Dermis microvascular lymphatic vessel endothelial cell (primary cell): ENCODE data around the gene MOV10L1. TPM values are rescaled to one million over a fixed set of nuclear protein-coding genes. Genes with fewer than 3 reads are reported as not detected.

Experiments
- DNase-seq, 2 donors: peaks; one replicate each; pipeline versions ENCODE4 v3.0.0 to v3.0.0-alpha.2; 2010; ENCODE audit warnings: low read depth in 2 of 2
- total RNA-seq: library from RNA; depleted of rRNA; stranded (reverse); fragments of >200 nt; gene quantifications from 2 replicates; pipeline ENCODE4 v1.2.1, GENCODE V29; 2014

The MOV10L1 gene
- total RNA-seq, 1 donor from 2014 or later = 22.7 TPM

GRCh38 chr22:50188356-50188755 is 98.5 kb downstream of the MOV10L1 start:
- DNase-seq = no peak

GRCh38 chr22:50189184-50189848 is 99.5 kb downstream of the MOV10L1 start:
- DNase-seq = no peak

DNA sequence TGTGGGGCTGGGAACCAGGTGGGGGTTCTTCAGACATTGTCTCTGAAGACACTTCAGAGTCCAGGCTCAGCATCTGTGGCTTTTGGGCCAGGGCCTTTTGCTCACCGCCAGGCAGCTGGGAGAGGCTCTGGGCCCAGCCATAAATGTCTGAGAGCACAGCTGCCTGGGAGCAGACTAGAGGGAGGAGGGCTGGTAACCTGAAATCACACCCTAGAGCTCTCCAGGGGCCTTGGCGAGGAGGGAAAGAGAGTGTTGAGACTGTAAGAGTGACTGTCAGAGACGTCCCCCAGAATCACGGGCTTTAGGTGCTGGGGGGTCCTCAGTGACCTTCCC is 100.0 kb downstream of the MOV10L1 start:
- no peak for DNase-seq

DNA sequence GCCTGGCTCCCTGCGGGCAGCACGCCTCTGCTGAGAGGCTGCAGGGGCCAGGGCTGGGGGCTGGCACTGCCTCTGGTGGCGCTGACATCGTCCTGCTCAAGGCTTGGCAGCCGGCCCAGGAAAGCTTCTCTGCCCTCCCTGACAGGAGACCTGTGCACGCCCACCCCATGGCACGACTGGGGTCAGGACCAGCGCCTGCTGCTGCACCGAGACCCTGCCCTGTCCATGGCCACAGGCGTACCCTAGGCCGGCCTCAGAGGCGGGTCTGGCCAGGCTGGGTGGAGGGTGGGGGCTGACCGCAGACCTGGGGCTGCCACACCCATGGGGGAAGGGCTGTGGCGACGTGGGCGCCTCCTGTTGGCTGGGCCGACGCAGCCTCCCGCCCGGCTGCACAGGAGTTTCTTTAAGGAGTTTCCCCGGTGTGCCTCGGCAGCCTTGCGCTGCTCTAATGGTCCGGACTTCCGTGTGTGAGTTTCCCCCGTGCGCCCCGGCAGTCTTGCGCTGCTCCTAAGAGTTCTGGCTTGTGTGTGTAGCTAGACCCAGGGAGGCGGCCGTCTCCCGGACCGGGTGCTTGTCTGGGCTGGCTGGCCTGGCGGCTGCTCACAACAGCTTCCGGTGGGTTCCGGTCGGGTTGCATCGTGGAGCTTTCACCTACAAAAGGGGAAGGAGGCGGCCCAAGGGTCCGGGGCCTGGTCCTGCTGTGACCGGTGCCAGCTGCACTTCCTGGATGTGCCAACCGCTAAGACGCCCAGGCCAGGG is 100.6 kb downstream of the MOV10L1 start:
- peak in 1 of 2 donors; percentile 70 for DNase-seq

DNA sequence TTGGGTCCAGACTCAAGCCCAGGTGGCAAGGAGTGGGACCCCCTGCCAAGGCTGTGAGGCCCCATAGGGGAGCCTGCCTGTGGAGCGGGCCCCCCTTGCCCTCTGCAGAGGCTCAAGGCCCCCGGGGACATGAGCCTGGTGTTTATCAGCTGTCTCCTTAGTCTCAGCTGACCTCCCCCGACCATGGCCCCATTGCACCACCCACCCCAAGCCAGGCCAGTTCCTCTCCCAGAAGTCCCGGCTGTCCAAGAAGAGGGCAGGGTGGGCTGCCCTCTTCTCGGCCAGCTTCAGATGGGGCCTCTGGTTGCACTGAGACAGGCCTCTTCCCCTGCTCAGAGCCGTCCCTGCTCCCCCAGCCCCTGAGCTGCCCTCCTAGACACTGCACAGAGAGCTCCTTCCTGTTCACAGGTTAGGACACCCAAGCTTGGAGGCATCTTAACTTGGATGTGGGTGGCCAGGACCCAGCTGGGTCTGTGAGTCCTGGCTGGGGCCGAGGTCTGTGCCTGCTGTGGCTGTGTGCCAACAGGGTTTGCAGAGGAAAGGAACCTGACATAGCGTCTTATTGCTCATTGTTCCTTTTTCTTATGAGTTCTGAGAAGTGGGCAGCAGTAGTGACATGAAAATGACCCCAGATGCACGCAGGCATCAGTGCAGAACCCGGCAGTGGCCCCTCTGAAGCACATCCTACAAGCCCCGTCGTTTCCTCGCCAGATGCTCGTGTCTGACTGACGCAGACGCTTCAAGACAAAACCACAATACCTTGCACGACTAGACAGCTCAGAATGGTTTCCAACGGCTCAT is 101.3 kb downstream of the MOV10L1 start:
- no peak for DNase-seq

DNA sequence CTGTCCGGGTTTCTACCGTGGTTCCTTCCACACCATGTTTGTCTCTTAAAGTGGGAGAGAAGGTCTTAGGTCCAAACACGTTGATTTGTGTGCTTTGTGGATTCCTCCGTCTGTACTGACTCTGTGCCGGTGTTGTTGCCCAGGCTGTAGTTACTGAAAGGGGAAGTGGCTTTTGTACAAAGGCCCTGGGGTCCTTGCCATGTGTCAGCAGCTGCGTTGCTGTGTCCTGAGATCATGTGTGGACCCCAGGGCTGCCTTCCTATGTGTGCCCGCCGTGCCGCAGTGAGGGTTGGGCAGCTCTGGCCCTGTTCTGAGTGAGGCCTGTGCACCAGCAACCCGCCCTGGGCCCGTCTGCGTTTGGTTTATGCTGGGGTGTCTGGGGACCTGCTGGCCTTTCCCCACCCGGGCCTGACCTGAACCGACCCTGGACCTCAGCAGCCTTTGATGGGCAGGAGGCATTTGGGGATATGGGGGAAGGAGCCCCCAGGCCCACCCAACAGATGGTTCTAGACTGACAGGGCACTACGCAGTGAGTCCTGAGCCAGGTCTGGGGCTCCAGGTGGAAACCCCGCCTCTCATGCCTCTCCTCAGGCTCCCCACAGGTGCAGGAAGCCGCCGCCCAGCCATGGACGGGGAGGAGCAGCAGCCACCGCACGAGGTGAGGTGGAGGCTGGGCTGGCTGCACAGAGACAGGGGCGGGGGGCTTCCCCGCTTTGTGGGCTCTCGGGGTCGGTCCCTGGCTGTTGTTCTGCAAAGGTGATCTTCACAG is 102.8 kb downstream of the MOV10L1 start:
- DNase-seq = no peak

DNA sequence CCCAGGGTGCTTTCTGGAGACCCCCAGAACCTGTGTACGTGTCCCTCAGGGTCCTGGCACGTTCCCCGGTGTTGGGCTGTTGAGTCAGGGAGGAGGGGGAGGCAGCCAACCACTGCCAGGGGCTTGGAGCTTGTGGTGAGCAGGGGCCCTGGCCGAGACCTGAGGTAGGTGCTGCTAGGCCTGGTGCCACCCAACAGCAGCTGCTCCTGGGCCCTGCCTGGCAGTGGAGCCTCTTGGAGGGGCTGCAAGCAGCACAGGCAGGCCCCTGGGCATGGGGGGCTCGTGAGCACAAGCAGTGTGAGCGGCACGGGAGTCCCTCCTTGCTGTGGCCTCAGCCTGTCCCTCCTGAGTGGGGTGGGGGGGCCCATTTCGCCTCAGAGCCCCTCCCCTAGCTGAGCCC is 103.8 kb downstream of the MOV10L1 start:
- DNase-seq = no peak

DNA sequence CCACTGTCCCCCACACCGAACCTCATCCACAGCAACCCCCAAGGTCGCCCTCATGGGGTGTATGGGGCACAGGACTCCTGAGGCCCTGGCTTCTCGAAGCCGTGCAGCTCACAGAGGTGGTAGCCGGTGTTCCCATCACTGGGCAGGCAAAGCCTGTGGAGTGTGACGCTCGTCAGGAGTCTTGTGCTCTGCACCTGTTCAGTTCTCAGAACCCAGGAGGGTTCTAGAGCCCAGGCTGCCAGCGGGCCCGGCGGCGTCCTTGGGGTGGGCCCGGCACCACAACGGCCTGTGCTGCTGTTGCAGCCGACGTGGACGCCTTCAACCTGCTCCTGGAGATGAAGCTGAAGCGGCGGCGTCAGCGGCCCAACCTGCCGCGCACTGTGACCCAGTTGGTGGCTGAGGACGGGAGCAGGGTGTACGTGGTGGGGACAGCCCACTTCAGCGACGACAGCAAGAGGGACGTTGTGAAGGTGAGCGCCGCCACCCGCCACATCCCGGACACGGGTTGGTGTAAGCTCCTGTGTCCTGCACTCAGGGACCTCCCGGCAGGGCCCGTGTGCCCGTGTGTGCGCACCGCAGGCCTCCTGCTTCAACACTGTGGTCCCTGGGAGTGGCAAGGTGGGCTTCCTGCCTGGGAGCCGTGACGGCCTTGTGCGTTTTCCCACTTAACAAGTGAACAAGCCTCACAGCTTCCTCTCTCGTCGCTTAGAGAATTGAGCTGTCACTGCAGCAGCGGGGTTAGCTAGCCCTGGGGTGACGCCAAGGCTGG is 104.4 kb downstream of the MOV10L1 start:
- no peak for DNase-seq

- DNase-seq = no peak
These were observed 106.5 kb downstream of the MOV10L1 start for GRCh38 chr22:50196256-50196655.

- no peak for DNase-seq
These were observed 107.4 kb downstream of the MOV10L1 start for GRCh38 chr22:50197000-50197800.

GRCh38 chr22:50197856-50198623 is 108.2 kb downstream of the MOV10L1 start:
- no peak for DNase-seq

GRCh38 chr22:50198624-50199017 is 108.8 kb downstream of the MOV10L1 start:
- no peak for DNase-seq

DNA sequence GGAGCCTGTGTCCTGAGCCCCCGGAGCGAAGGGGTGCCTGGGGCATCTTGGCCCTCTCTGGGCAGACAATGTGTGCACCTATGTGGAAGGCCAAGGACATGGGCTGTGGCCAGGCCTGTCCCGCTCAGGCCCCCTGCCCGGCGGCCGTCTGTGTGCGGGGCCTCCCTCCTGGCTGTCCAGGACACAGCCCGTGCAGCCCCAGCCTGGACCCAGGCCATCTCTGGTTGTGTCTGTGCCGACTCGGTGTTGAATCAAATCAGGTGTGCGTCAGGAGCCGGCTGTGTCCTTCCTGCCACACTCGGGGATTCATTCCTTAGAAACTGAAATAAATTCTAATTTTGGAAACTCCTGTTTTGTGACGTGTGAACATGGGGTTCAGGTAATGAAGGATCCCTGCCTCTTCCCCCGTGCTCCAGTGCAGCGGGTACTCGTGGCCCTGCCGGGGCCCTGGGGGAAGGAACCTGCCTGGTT is 109.5 kb downstream of the MOV10L1 start:
- DNase-seq = no peak

- no peak for DNase-seq
These were observed 110.1 kb downstream of the MOV10L1 start for GRCh38 chr22:50199829-50200460.

GRCh38 chr22:50200461-50201190 is 110.8 kb downstream of the MOV10L1 start, which contains the start of gene SELENOO:
TSS of gene SELENOO (plus strand) at chr22:50201011. CDS start at chr22:50201037, 26 bp downstream.
- peak; percentile 47 to 85 for DNase-seq

GRCh38 chr22:50201191-50202129 is 111.7 kb downstream of the MOV10L1 start:
- peak in 1 of 2 donors; percentile 35 for DNase-seq
